ENCODE measurements around the gene NEU4.
"Not testable (repeated sequence)": the region's sequence is repeated elsewhere in the genome, so short reads cannot be mapped to it uniquely, and the experiment has no call there.

The NEU4 gene

GRCh38 chr2:241798631-241799521, 10.1 kb upstream of the NEU4 start:
- DNase-seq, result no peak

- no peak for DNase-seq
Observed at GRCh38 chr2:241799522-241800197, 9.3 kb upstream of the NEU4 start.

GRCh38 chr2:241800198-241800903, 8.6 kb upstream of the NEU4 start:
- not testable (repeated sequence) for DNase-seq

DNA sequence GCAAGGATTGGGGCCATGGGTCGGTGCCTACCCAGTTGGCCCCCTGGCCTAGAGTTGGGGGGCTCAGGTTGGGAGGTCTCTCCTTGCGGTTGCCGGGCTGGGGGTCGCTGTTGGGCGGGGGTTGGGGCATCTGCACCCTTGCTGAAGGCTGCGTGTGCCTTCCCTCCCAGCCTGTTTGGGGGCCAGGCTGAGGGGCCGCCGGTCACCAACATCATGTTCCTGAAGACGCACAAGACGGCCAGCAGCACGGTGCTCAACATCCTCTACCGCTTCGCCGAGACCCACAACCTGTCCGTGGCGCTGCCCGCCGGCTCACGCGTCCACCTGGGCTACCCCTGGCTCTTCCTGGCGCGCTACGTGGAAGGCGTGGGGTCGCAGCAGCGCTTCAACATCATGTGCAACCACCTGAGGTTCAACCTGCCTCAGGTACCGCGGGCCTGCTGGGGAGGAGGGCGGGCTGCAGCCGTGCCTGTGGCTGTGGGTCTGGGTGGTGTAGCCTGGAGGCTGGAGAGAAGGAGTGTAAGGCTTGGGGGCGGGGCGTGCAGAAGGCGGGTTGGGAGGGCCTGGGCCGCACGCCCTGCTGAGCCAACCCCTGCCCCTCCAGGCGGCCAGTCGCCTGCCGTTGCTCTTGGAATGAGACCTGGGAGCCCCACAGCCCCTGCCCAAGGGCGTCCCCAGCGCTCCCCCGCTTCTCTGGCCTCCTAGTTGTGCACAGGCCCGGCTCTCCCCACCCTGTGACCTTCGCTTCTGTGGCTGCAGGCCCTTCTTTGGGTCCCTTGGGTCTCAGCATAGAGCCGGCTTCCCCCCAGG, 7.2 kb upstream of the NEU4 start:
- no peak for DNase-seq

DNA sequence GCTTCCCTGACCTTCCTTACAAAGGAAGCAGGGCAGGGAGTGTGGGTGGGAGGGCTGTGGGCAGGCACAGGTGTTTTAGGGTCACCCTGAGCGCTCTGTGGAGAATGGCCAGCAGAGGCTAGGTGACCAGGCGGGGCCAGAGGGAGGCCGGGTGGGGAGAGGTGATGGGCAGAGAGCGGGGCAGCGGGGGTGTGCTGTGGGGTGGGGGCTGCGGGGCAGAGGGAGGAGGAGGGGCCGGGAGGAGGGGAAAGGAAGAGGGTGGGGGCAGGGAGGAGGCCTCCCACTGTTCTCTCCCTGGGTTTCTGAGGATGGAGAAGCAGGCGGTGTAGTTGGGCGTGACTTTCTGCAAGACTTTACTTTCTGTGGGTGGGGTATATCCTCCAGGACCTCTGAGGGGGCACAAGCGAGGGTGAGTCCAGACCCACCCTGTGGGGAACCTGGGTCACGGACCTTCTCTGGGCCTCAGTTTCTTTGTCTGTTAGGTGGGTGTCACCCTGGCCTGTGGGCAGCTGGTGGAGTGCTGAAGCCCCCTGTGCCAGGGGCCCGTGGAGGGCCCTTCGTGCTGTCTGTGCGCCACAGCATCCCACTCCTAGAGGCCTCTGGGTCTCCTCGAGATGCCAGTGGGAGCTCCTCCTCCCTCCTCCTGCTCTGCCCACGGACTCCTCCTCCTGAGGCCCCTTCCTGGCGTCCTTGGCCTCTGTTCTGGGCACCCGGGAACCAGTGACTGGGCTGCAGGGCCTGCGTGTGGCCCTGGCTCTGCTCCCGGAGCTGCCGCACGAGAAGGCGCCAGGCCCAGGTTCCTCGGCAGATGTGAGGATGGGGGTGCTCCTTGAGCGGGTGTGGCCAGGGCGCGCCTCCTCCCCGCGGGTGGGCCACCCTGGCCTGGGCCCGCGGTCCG, 6.3 kb upstream of the NEU4 start:
- DNase-seq, result peak in 2 of 56 donors; percentile 21 to 32

DNA sequence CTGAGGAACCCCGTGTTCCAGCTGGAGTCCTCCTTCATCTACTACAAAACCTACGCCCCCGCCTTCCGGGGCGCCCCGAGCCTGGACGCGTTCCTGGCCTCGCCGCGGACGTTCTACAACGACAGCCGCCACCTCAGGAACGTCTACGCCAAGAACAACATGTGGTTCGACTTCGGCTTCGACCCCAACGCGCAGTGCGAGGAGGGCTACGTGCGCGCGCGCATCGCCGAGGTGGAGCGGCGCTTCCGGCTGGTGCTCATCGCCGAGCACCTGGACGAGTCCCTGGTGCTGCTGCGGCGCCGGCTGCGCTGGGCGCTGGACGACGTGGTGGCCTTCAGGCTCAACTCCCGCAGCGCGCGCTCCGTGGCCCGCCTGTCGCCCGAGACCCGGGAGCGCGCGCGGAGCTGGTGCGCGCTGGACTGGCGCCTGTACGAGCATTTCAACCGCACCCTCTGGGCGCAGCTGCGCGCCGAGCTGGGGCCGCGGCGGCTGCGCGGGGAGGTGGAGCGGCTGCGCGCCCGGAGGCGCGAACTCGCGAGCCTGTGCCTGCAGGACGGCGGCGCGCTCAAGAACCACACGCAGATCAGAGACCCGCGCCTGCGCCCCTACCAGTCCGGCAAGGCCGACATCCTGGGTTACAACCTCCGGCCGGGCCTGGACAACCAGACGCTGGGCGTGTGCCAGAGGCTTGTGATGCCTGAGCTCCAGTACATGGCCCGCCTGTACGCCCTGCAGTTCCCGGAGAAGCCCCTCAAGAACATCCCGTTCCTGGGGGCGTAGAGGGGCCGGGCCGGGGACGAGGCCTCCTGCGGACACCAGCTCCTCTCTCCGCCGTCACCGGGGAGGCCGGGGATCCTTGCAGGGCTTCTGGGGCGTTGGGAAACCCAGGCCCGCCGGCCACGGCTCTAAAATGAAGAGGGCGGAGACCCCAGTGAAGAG, 5.3 kb upstream of the NEU4 start:
- peak in 30 of 56 donors; percentile 20 to 78 (median 53) for DNase-seq

- DNase-seq, result no peak
Observed at GRCh38 chr2:241804326-241805229, 4.4 kb upstream of the NEU4 start.

GRCh38 chr2:241806217-241806616, 2.8 kb upstream of the NEU4 start:
- peak in 1 of 56 donors; percentile 40 for DNase-seq

- DNase-seq, result no peak
Observed at GRCh38 chr2:241808051-241808720, 807 bp upstream of the NEU4 start.

GRCh38 chr2:241809383-241810306, 652 bp downstream of the NEU4 start:
- DNase-seq, result no peak

GRCh38 chr2:241810307-241811200, 1.6 kb downstream of the NEU4 start:
- DNase-seq, result peak in 41 of 56 donors; percentile 37 to 88 (median 72)

GRCh38 chr2:241811201-241811951, 2.4 kb downstream of the NEU4 start:
- DNase-seq, result peak in 36 of 56 donors; percentile 29 to 85 (median 70)

GRCh38 chr2:241811952-241812729, 3.1 kb downstream of the NEU4 start:
- no peak for DNase-seq
